HepG2 (cell line): ENCODE data around the gene TEX29. TPM values are rescaled to one million over a fixed set of nuclear protein-coding genes. Genes with fewer than 3 reads are reported as not detected.
A peak's percentile ranks its signal among the peaks of the same experiment; 100 is the strongest.

Source experiments
- ATAC-seq: fragments of 200-7000 bp; cut with Tn5 transposase; 3 replicates; pipeline ENCODE4 v1.9.1; 2020; ENCODE audit warnings: mild to moderate bottlenecking, moderate library complexity
- BruUV-seq: library from RNA; stranded (reverse); fragments of 400-500 nt; replicated peaks from 2 replicates; lab custom pipeline; 2021; lab: Mats Ljungman, UMichigan
- CTCF ChIA-PET: fragments of 300-600 bp; formaldehyde crosslinking; extraction: SDS; loops from one replicate; lab custom pipeline; 2021; ENCODE audit warnings: low total read pairs, inconsistent platforms, low intra/inter-chr PET ratio; lab: Yijun Ruan, JAX
- POLR2A ChIA-PET: fragments of 350-600 bp; sonication (Branson Sonifier 250); formaldehyde crosslinking; loops from one replicate; lab custom pipeline; 2020; ENCODE audit warnings: antibody characterized with exemption, inconsistent platforms; lab: Yijun Ruan, JAX
- DNase-seq: peaks from one replicate; pipeline ENCODE4 v3.0.0-alpha.2; 2015; ENCODE audit warnings: low spot score
- FAIRE-seq: peaks from 3 replicates; lab custom pipeline; 2011; peaks lifted over from hg19 to GRCh38; lab: Jason Lieb, UNC
- H2AFZ ChIP-seq: one replicate; pipeline ENCODE4 v1.6.1; 2011; ENCODE audit warnings: low read length, inconsistent platforms
- H3K27ac ChIP-seq: fragments of 300-600 bp; 3 replicates; pipeline ENCODE4 v1.8.0; 2011; ENCODE audit warnings: mixed run types, mild to moderate bottlenecking, mixed read lengths, low read length, inconsistent platforms; ENCODE audit not compliant: insufficient read depth; ENCODE audit errors: extremely low read length
- H3K27me3 ChIP-seq, 2 experiments: fragments of 200-600 bp in 1 of 2; 2 replicates in 1 of 2; 3 replicates in 1 of 2; pipeline versions ENCODE4 v1.6.0 to v1.8.0; 2011; ENCODE audit warnings: low read length in 2 of 2, mild to moderate bottlenecking in 2 of 2, moderate library complexity in 2 of 2, inconsistent platforms in 1 of 2; ENCODE audit not compliant: insufficient read depth in 2 of 2, control insufficient read depth in 1 of 2
- H3K36me3 ChIP-seq, 2 experiments: fragments of 200-600 bp in 1 of 2; replicated peaks in 1 of 2; 2 replicates in 1 of 2; 3 replicates in 1 of 2; pipeline versions ENCODE4 v1.5.1 to v1.8.0; 2011; ENCODE audit warnings: low read length in 2 of 2, inconsistent platforms in 1 of 2; ENCODE audit not compliant: insufficient read depth in 2 of 2, control insufficient read depth in 1 of 2
- H3K4me1 ChIP-seq: 2 replicates; pipeline ENCODE4 v1.5.1; 2012; ENCODE audit warnings: low read length, inconsistent platforms; ENCODE audit not compliant: insufficient read depth
- H3K4me2 ChIP-seq: 2 replicates; pipeline ENCODE4 v1.6.0; 2011; ENCODE audit warnings: low read depth, low read length, inconsistent platforms
- H3K4me3 ChIP-seq, 3 experiments: fragments of 200-600 bp in 1 of 3; sonication (generic), shearing (Covaris generic) in 1 of 3; replicated peaks in 1 of 3; 2 replicates each; pipeline ENCODE4 v1.5.1; 2011 to 2016; ENCODE audit warnings: low read length in 3 of 3, inconsistent platforms in 2 of 3, low read depth in 2 of 3, mild to moderate bottlenecking in 2 of 3, control low read depth in 1 of 3, mixed read lengths in 1 of 3; ENCODE audit not compliant: insufficient read depth in 1 of 3
- H3K79me2 ChIP-seq: one replicate; pipeline ENCODE4 v1.6.1; 2011; ENCODE audit warnings: low read length, inconsistent platforms; ENCODE audit not compliant: insufficient read depth
- H3K9ac ChIP-seq: 2 replicates; pipeline ENCODE4 v1.6.0; 2011; ENCODE audit warnings: mild to moderate bottlenecking, low read depth, low read length, inconsistent platforms; ENCODE audit not compliant: insufficient read depth
- H3K9me3 ChIP-seq: 2 replicates; pipeline ENCODE4 v1.5.1; 2012; ENCODE audit warnings: mild to moderate bottlenecking, low read length
- H4K20me1 ChIP-seq: 2 replicates; pipeline ENCODE4 v1.6.0; 2011; ENCODE audit warnings: inconsistent platforms, mild to moderate bottlenecking, low read length, moderate library complexity; ENCODE audit not compliant: insufficient read depth
- EED ChIP-seq: sonication (generic); formaldehyde crosslinking; IDR thresholded peaks from 2 replicates; pipeline ENCODE4 v1.5.0; 2020; ENCODE audit warnings: mild to moderate bottlenecking, missing genetic modification reagents
- GATAD1 ChIP-seq: IDR thresholded peaks from 2 replicates; pipeline ENCODE4 v1.6.1; 2016; ENCODE audit warnings: missing genetic modification reagents, missing compliant biosample characterization
- IKZF4 ChIP-seq: sonication (generic); formaldehyde crosslinking; IDR thresholded peaks from 2 replicates; pipeline ENCODE4 v1.5.1; 2020; ENCODE audit warnings: borderline replicate concordance, mild to moderate bottlenecking, low read depth, missing genetic modification reagents; ENCODE audit errors: not compliant biosample characterization
- KDM2A ChIP-seq: sonication (generic); formaldehyde crosslinking; IDR thresholded peaks from 2 replicates; pipeline ENCODE4 v1.4.0; 2020; ENCODE audit warnings: low read depth, missing genetic modification reagents, borderline replicate concordance
- LBX2 ChIP-seq: sonication (generic); formaldehyde crosslinking; IDR thresholded peaks from 2 replicates; pipeline ENCODE4 v1.5.0; 2020; ENCODE audit warnings: missing genetic modification reagents, mild to moderate bottlenecking, borderline replicate concordance
- NFE2 ChIP-seq: sonication (generic); formaldehyde crosslinking; IDR thresholded peaks from 2 replicates; pipeline ENCODE4 v1.4.0; 2020; ENCODE audit warnings: missing genetic modification reagents
- NKX3-1 ChIP-seq: sonication (generic); formaldehyde crosslinking; IDR thresholded peaks from 2 replicates; pipeline ENCODE4 v1.5.0; 2020; ENCODE audit warnings: missing genetic modification reagents
- PITX1 ChIP-seq: sonication (generic); formaldehyde crosslinking; IDR thresholded peaks from 2 replicates; pipeline ENCODE4 v1.5.1; 2020; ENCODE audit warnings: mild to moderate bottlenecking, missing genetic modification reagents
- SMAD1 ChIP-seq: sonication (generic); formaldehyde crosslinking; IDR thresholded peaks from 2 replicates; pipeline ENCODE4 v1.4.0; 2020; ENCODE audit warnings: missing genetic modification reagents, low read depth, mild to moderate bottlenecking, borderline replicate concordance
- ZBTB7B ChIP-seq: sonication (generic); formaldehyde crosslinking; IDR thresholded peaks from 2 replicates; pipeline ENCODE4 v1.4.0; 2020; ENCODE audit warnings: missing genetic modification reagents
- ZNF224 ChIP-seq: sonication (generic); formaldehyde crosslinking; IDR thresholded peaks from 2 replicates; pipeline ENCODE4 v1.5.0; 2020; ENCODE audit warnings: mild to moderate bottlenecking, missing genetic modification reagents
- ZNF549 ChIP-seq: sonication (generic); formaldehyde crosslinking; IDR thresholded peaks from 2 replicates; pipeline ENCODE4 v1.5.0; 2020; ENCODE audit warnings: missing genetic modification reagents
- WGBS: methylation state at CpG from one replicate; pipeline ENCODE4 v1.1.6; 2017; ENCODE audit warnings: low lambda C conversion rate; 5-methylcytosine and 5-hydroxymethylcytosine counted together
- in situ Hi-C: cut with HindIII; loops from 2 replicates; pipeline ENCODE4 v1.10.0; 2017; ENCODE audit warnings: low pct_unique_long_range_greater_than_20kb; ENCODE audit not compliant: extremely low pct_ligation_motif_present
- intact Hi-C: fragments of 100-400 bp; cut with micrococcal nuclease; formaldehyde crosslinking; loops from one replicate; pipeline ENCODE4 v1.10.0; 2022; ENCODE audit not compliant: unreplicated experiment
- polyA plus RNA-seq, 8 experiments: library from polyadenylated mRNA; depleted of rRNA in 3 of 8; stranded (reverse) in 7 of 8; unstranded in 1 of 8; fragments of >200 nt; fragmentation: Illumina TruSeq in 4 of 8; extraction: Trizol in 4 of 8; gene quantifications; 2 replicates each; pipeline versions ENCODE4 v1.2.1 to v1.2.3, GENCODE V29; 2011 to 2016; ENCODE audit warnings: low read depth in 4 of 8, missing spikeins in 1 of 8, mixed read lengths in 1 of 8; ENCODE audit not compliant: insufficient read depth in 1 of 8
- total RNA-seq, 5 experiments: library from RNA; depleted of rRNA; stranded (reverse); fragments of >200 nt; fragmentation: Illumina TruSeq; extraction: Trizol; gene quantifications; 2 replicates each; pipeline ENCODE4 v1.2.3, GENCODE V29; 2016; ENCODE audit warnings: low read depth in 1 of 5
- TF ChIP-seq, protein P1 (sequence below): sonication (generic); formaldehyde crosslinking; IDR thresholded peaks from 2 replicates; pipeline ENCODE4 v1.5.0; 2020; ENCODE audit warnings: missing genetic modification reagents

The TEX29 gene
- total and polyA plus RNA-seq, 2 of the 13 experiments (the other 11 are each of a cell fraction or from before 2014, with no cell fraction given): 0.12 to 0.22 TPM

GRCh38 chr13:111304603-111305289 is 15.7 kb upstream of the TEX29 start:
- WGBS: 98% methylated on average over 20 of the region's 20 CpGs
- H3K4me2 ChIP-seq: no peak overlapping the region
- in situ Hi-C loops: no loop called here
- FAIRE-seq (no peak), ATAC-seq (no peak), DNase-seq (no peak)
- no peaks in the 10 kb centered on the region for H3K79me2 ChIP-seq
- H3K27ac ChIP-seq: no peak overlapping the region
- no peaks in the 10 kb centered on the region for H3K27me3 ChIP-seq
- no peak overlapping the region for H3K9ac ChIP-seq
- H2AFZ ChIP-seq: no peak overlapping the region
- H3K36me3 ChIP-seq: peaks cover 22 to 61% of the 10 kb centered on the region in 2 experiments; a peak in 4 of 5 replicates
- BruUV-seq: TSS peak; percentile 32
- no peak for TF ChIP-seq ZNF224 (CRISPR knock-in tag)
- TF ChIP-seq ZNF549 (CRISPR knock-in tag): no peak
- TF ChIP-seq KDM2A (CRISPR knock-in tag): no peak
- no peak for TF ChIP-seq GATAD1 (CRISPR knock-in tag)
- TF ChIP-seq, all 625 proteins: peak for 0
- intact Hi-C loops: no loop called here
- no peaks in the 10 kb centered on the region for H4K20me1 ChIP-seq
- no peak overlapping the region for H3K4me3 ChIP-seq
- ChIA-PET CTCF (no interaction called here), POLR2A (no interaction called here)
- no peaks in the 10 kb centered on the region for H3K4me1 ChIP-seq
- no peaks in the 10 kb centered on the region for H3K9me3 ChIP-seq

- Histone ChIP-seq H3K9me3 (peaks cover 7% of the 10 kb centered on the region; the same call in 1 of the 2 replicates), H2AFZ (no peak overlapping the region), H3K27ac (no peak overlapping the region), H3K27me3 (no peaks in the 10 kb centered on the region), H3K4me3 (no peak overlapping the region), H3K4me2 (no peak overlapping the region), H3K36me3 (peaks cover 0 to 2% of the 10 kb centered on the region in 2 experiments; a peak in 1 of 5 replicates), H3K4me1 (no peaks in the 10 kb centered on the region), H4K20me1 (no peaks in the 10 kb centered on the region), H3K79me2 (no peaks in the 10 kb centered on the region)
- no peak for FAIRE-seq
- ChIA-PET CTCF (no interaction called here), POLR2A (no interaction called here)
- intact Hi-C loops: no loop called here
- no peak for DNase-seq
- 96% methylated on average over 5 of the region's 17 CpGs for WGBS
- ATAC-seq: no peak
- no TSS peak for BruUV-seq
- no peak for TF ChIP-seq NFE2 (CRISPR knock-in tag)
- TF ChIP-seq LBX2 (CRISPR knock-in tag): no peak
- no peak for TF ChIP-seq PITX1
- no peak for TF ChIP-seq NKX3-1
- TF ChIP-seq SMAD1 (CRISPR knock-in tag): no peak
- no peak for TF ChIP-seq ZBTB7B (CRISPR knock-in tag)
- TF ChIP-seq EED (CRISPR knock-in tag): no peak
- TF ChIP-seq, protein P1, sequence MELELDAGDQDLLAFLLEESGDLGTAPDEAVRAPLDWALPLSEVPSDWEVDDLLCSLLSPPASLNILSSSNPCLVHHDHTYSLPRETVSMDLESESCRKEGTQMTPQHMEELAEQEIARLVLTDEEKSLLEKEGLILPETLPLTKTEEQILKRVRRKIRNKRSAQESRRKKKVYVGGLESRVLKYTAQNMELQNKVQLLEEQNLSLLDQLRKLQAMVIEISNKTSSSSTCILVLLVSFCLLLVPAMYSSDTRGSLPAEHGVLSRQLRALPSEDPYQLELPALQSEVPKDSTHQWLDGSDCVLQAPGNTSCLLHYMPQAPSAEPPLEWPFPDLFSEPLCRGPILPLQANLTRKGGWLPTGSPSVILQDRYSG: no peak
- no peak for TF ChIP-seq IKZF4
- TF ChIP-seq, all 625 proteins: peak for 0
- no peak overlapping the region for H3K9ac ChIP-seq
- in situ Hi-C loops: no loop called here
These were observed 7.4 kb upstream of the TEX29 start for GRCh38 chr13:111312944-111313590.
